ENCODE data around the gene ARAF.
"Not testable (repeated sequence)": the region's sequence is repeated elsewhere in the genome, so short reads cannot be mapped to it uniquely, and the experiment has no call there.

ARAF gene

DNA sequence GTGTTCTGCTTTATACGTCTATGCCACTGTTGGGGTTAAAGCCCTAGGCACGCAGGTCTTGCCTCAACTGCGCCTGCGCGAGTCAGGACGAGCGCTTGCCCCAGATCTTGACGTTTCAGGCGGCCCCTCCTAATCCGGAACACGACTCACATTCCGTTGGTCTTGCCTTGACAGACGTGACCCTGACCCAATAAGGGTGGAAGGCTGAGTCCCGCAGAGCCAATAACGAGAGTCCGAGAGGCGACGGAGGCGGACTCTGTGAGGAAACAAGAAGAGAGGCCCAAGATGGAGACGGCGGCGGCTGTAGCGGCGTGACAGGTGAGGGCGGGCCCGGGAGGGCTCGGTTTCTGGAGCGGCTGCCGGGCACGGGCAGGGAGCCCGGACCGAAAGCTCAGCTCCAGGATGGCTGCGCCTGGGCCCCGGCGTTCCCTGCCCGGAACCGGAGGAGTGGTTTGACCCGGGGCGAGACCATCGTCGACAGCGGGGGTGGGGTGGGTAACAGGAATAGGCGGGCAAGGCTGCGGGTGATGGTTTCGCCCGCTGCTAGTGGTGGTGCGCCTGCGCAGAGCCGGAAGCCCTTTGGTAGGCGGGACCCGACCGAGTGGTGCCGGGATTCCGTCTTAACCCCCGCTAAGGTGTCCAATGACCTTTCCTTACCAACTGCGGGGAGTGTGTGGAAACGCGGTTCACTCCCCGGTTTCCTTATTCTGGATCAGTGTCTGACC, at the start of gene ARAF:
TSS of gene ARAF (plus strand) at position 272 of the 725 bp plus-strand sequence. CDS start 1,763 bp downstream, outside the sequence.
- DNase-seq (ENCODE audit: low read depth in 2 of 2), result peak; percentile 81 to 88

DNA sequence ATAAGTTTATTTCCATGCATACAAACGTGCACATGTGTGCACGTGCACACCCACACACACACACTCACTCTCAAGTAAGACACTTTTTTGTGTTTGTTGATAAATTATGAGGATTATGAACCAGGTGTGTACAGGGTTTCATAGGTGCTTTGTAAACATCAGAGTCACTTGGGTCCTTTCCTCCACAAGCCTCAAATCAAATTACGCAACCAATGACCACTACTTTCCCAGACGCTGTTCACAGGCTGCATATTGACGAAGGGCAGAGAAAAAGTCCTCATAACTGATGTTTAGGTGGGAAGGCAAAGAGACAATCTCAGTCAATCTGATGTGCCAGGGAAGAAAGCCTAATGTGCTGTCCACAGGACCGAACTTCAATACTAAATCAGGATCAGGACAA, 48.6 kb upstream of the ARAF start:
- not testable (repeated sequence) for DNase-seq (ENCODE audit: low read depth in 2 of 2)

DNA sequence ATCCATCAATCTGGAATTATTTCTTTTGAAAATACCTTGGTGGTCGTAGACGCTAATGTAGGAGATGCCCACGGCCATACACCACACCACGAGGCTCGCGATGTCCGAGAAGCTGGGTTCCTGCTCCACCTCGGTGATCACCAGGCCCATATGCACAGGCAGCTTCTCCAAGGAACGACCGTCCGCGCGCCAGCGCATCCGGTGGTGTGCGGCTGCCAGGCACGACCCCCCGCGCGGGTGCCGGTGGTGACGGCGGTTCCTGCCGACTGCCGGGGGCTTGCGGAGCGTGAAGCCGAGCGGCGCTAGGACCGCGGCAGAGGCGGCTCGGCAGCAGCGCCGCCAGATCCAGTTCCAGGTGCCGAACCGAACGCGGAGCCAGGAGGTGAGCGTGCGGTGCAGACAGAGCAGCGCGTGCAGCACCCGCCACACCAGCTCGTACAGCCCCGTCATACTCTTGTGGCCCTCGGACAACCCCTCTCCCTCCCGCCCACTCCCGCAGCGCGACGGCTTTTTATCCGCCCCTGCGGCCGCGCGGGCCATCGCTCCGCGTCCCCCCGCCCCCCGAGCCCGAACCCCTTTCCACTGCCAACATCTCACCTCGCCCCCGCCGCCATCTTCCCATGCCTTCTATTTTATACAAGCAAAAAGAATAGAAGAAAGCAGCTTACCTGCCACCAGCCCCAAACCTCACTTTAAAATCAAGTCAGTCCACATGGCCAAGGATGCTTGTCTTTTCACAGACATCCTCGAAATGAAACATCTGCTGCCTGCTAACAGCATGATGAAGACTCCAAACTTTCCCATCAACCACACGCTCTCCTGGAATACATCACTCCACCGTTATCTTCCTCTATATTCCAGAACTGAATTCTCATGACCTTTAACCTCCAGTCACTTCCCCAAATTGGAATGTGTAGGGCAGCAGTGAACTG, 47.7 kb upstream of the ARAF start:
- peak in 1 of 2 donors; percentile 6 for DNase-seq (ENCODE audit: low read depth in 2 of 2)

DNA sequence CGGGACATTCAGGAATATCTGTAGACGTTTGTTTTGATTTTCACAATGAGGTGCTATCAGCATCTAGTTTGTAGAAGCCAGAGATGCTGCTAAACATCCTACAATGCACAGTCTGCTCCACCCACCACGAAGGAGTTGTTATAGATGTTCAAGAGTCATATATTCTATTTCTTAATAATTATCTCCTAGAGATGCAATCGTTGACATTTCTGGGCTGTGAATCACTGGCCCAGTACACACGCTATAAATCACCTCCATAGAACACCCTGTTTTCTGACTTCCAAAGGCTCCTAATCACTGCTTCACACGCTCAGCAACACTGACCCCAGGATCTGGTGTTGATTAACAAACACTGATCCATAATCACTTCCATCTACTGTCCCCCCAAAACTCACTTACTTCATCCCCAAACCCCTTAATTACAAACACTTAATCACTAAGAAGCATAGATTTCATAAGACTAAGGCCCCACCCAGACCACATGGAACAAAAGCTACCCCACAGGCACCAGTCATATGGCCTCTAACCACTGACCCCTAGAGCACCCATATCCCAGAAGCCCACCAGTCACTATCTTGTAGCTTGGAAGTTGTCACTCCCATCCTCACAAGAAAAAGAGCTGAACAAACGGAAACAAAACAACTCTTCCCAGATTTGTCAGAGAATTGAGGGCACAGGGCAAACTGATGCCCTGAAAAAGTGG, 46.3 kb upstream of the ARAF start:
- no peak for DNase-seq (ENCODE audit: low read depth in 2 of 2)

DNA sequence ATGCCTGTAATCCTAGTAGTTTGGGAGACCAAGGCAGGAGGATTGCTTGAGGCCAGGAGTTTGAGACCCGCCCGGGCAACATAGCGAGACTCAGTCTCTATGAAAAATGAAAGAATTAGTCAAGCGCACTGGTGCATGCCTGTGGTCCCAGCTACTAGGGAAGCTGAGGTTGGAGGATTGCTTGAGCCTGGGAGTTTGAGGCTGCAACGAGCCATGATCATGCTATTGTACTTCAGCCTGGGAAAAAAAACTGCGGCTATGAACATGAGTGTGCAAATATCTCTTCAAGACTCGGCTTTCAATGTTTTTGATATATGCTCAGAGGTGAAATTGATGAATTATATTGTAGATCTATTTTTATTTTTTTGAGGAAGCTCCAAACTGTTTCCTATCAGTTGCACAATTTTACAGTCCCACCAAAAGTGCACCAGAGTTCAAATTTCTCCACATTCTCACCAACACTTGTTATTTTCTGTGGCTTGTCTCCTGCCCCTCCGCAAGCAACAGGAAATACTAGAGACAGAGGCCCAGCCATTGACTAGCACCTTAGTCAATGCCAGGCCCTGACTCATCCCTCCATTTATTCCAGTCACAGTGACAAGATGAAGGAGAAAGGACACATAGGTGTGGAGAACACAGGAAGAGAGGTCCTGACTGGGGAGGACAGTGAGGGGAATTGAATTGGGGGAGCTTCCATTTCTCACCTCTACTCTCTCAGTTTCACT, 44.9 kb upstream of the ARAF start:
- no peak for DNase-seq (ENCODE audit: low read depth in 2 of 2)

DNA sequence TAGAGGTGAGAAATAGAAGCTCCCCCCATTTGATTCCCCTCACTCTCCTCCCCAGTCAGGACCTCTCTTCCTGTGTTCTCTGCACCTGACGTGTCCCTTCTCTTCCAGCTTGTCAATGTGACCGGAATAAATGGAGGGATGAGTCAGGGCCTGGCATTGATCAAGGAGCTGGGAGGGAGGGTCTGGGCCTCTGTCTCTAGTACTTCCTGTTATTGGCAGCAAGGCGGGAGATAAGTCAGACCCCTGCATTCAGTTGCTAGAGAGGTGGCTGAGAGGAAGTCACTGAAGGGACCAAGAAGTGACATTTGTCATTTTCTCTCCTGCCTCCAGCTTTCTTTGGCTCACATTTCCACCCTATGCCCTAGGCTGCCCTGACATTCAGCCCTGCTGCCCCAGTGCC, 42.9 kb upstream of the ARAF start:
- no peak for DNase-seq (ENCODE audit: low read depth in 2 of 2)

DNA sequence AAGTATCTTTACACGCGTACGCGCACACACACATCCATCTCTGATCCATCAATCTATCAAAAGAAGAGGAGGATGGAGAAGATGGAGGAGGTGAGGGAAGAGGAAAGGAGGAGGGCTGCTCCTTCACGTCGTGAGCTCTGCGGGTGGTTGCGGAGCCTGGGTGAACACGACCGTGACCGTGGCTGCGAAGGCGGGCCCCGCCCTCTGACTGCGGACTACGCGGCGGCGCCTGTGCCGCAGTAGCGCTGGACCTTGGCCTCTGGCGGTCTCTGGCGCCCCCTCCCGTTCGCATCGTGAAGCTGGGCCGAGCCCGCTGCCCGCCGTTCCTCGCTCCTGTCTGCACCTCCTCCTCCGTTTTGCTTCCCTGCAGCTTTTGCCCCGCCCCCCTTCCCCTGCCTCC, 37.7 kb upstream of the ARAF start:
- DNase-seq (ENCODE audit: low read depth in 2 of 2), result peak; percentile 72 to 80

DNA sequence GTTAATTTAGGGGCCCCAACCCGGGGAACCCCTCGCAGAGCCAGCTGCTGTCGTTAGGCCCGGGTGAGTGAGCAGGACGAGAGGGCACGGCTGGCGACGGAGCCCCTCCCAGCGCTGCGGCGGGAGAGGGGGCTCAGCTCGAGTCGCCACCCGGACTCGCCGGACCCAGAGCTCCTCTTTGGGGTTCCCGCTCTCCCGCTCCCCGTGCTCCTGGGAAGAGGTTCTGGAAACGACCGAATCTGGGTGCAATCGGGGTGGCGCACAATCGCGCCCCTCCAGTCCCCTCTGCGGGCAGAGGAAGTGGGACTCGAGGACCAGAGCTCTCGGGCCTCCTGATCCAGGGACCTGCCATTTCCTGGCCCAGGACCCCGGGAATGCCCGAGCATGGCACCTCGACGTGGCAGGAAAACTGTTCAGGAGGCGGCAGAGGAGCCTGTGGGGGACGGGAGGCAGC, 37.3 kb upstream of the ARAF start:
- DNase-seq (ENCODE audit: low read depth in 2 of 2), result no peak

DNA sequence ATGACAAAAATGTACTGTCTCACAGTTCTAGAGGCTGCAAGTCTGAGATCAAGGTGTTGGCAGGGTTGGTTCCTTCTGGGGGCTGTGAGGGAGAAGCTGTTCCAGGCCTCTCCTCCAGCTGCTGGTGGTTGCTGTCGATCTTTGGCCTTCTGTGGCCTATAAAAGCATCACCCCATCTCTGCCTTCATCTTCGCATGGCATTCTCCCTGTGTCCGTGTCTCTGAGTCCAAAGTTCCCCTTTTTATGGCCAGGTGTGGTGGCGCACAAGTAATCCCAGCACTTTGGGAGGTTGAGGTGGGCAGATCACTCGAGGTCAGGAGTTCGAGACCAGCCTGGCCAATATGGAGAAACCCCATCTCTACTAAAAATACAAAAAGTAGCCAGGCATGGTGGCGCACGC, 31.5 kb upstream of the ARAF start:
- no peak for DNase-seq (ENCODE audit: low read depth in 2 of 2)

DNA sequence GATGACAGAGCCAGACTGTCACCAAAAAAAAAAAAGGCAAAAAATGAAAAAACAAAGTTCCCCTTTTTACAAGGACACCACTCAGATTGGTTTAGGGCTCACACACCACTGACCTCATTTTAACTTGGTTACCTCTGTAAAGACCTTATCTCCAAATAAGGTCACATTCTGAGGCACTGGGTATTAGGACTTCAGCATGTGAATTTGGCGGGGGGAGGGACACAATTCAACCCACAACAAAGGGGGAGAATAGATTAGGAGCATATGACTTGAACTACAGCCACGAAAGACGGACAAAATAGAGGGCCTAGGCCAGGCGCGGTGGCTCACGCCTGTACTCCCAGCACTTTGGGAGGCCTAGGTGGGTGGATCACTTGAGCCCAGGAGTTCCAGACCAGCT, 31.0 kb upstream of the ARAF start:
- DNase-seq (ENCODE audit: low read depth in 2 of 2), result no peak

DNA sequence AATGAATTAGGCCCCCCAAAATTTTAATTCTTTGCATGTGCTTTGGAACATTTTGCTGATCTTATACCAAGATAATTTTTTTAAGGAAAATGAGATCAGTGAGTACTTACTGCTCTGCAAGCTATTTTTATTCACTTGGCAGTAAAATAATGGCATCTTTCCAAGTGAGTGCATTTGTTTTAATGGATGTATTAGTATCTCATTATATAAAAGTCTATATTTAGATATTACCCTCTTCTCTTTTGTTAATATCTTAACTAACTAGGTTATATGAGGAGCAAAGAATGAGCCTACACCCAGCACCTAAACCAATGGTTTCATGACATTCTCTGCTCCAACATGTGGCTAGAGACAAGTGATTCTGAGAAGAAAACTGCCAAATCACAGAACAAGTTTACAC, 21.1 kb upstream of the ARAF start:
- DNase-seq (ENCODE audit: low read depth in 2 of 2), result no peak

DNA sequence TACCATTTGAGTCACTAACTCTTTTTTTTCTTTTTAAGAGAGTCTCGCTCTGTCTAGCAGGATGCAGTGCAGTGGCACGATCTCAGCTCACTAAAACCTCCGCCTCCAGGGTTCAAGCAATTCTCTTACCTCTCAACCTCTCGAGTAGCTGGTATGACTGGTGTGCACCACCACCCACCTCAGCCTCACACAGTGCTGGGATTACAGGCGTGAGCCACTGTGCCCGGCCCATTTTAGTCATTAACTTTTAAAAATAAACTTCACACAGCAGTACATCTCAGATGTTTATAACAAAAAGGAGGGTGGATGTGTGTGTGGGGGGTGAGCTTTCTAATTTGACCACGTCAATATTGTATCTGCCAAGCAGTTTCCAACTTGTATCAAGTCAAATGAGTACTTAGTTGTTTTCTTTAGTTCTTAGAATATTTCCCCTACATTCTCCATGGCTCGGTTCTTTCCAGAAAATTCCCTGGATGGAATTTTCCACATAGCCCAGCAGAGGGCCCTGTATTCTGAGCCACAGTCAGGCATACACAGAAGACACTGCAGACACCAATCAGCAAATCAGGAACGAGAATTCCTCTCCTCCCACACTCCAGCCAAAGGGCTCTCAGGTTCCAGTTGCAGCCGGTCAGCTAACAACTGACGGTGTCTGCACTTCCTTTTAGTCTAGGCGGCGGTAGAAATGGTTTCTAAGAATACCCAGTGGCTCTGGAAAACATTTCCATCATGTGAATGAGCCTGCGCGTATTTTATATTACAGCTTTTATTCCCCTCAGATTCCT, 20.1 kb upstream of the ARAF start:
- no peak for DNase-seq (ENCODE audit: low read depth in 2 of 2)

DNA sequence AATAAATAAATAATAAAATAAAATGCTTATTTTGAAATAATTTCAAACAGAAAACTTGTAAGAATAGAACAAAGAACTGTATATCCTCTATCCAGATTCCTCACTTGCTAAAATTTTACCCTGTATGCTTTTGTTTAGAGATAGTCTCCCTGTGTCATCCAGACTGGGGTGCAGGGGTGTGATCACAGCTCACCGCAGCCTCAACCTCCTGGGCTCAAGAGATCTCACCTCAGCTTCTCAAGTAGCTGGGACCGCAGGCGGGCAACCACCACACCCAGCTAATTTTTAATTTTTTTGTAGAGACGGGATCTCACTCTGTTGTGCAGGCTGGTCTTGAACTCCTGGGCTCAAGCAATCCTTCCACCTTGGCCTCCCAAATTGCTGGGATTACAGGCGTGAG, 17.5 kb upstream of the ARAF start:
- no peak for DNase-seq (ENCODE audit: low read depth in 2 of 2)

DNA sequence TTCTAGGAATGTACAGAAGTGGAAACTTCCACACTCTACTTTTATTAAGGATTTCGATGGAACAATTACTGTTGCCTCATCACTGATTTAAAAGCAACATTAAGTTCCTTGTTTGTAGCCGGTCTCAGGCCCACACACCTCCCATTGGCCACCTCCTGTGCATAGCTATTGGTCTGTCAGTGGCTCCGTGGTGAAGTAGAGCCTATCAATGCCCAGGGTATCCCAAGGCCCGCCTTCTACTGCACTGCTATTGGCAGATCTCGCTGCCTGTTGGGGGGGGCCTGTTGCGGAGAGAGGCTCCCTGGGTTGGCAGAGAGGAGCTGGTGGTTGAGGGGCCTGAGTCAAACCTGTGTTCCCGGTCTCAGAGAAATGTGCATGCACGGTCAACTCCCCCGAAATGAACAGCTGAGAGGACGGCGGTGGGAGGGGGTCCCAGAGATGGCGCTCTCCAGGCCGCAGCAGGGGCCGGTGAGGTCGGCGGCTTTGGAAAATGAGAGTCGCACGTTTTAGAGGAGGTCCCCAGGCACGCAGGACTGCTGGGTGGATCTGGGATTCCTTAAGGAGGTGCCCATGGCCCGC, 4.9 kb upstream of the ARAF start:
- DNase-seq (ENCODE audit: low read depth in 2 of 2), result peak; percentile 62 to 67

DNA sequence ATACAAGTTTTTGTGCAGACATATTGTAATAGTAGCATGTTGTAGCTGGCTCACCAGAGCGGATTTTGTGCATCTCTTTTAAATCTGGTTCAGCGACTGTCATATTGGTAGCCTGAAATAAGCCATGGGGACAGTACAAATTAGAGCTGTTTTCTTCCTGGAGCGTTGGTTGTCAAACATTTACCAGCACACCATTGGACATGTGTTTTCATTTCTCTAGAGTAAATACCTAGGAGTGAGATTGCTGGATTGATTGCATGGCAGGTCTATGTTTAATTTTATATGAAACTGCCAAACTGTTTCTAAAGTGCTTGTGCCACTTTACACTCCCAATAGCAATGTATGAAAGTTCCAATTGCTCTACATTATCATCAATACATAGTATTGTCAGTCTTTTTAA, 2.6 kb upstream of the ARAF start:
- no peak for DNase-seq (ENCODE audit: low read depth in 2 of 2)

DNA sequence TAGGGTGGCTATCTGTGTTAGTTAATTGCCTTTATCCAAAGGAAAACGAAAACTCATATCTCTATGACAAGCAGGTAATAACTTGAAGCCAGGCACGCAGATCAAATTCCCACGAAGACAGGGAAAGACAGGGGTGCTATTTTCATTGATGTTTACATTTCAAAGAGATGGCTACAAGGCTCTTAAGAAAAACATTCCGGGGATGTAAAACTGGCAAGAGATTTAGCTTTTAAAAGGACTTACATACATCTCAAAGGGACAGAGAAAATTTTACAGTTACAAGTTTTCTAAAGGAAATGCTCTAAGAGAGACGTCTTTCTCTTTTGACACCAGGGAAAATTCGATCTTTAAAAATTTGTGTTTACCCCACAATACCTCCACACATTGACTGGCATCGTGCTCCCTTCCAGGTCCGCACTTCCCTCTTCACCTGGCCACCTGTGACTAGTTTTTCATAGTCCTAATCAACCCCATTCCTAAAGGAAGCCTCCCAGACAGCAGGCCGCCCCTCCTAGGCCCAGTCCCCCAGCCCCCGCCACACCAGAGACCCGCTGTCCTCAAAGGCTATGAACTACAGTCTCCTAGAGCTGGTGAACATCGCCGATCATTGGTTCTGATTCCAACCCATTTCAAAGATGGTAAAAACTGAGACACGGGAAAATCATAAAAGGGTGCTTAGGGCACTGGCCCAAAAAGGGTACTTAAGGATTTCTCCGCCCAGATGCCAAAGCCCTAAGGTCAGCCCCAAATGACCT, 649 bp upstream of the ARAF start:
- no peak for DNase-seq (ENCODE audit: low read depth in 2 of 2)

DNA sequence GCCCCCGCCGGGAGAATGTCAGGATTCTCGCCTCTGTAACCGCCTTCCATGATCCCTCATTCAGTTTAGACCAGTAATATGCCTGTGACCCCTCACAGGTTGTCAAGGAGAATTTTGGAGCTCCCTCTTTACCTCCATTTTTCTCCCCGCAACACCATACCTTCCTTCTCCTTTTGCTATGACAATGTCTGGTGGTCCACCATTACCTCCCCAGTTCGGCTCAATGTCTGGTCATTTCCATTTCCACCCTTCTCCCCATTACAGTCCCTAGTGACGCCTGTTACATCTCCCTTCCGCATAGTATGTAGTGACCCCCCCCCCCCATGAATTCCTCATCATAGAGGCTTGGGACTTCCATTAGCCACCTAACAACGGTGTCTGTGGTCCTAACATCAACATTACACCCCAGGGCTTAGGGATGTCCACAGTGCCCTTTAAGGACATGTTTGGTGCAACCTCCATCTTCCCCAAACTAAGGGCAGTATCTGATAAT, 700 bp downstream of the ARAF start:
- no peak for DNase-seq (ENCODE audit: low read depth in 2 of 2)

DNA sequence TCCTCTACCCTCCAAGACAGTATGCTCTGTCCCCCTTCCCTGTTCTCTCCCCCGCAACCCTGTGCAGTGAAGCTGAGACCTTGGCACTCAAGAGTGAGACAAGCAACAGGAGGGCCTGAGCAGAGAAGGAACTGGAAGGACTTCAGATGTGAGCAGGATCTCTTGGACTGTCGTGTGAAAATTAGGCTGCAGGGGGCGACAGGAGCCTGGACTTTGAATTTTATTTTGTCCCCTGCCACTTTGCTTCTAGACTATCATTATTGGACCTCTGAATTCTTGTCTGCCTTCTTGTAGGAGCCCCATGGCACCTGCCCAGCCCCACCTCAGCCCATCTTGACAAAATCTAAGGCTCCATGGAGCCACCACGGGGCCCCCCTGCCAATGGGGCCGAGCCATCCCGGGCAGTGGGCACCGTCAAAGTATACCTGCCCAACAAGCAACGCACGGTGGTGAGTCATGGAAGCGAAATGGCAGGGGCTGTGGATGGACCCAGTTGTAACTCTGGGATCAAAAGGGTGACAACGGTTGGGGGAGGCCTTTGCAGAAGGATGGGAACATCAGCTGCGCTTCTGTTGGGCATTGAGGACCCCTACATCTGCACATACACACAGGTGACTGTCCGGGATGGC, 1.7 kb downstream of the ARAF start:
- DNase-seq (ENCODE audit: low read depth in 2 of 2), result no peak

DNA sequence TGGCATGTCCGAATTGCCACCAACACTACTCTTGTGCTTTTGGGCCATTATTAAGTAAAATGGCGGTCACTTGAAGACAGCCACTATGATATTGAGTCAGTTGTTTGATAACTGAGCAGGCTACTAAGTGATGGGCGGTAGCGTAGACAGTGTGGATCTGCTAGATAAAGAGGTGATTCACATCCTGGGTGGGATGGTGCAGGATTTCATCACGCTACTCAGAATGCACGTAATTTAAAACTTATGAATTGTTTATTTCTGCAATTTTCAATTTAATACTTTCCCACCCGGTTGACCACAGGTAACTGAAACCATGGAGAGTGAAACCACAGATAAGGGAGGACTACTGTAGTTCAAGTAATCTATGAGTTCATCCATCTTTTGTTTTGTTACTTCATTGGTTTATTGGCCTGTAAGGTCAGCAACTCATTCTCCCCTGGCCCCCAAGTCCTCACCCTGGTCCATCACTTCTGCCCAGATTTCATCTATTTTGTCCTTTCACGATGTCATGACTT, 2.9 kb downstream of the ARAF start:
- DNase-seq (ENCODE audit: low read depth in 2 of 2), result no peak
